COLO829 (cell line): Measurements from ENCODE around the gene DOK5.
A peak's percentile ranks its signal among the peaks of the same experiment; 100 is the strongest.

ENCODE experiments used
- DNase-seq: peaks from one replicate; pipeline ENCODE4 v3.0.0; 2012; ENCODE audit warnings: low spot score

The DOK5 gene

DNA sequence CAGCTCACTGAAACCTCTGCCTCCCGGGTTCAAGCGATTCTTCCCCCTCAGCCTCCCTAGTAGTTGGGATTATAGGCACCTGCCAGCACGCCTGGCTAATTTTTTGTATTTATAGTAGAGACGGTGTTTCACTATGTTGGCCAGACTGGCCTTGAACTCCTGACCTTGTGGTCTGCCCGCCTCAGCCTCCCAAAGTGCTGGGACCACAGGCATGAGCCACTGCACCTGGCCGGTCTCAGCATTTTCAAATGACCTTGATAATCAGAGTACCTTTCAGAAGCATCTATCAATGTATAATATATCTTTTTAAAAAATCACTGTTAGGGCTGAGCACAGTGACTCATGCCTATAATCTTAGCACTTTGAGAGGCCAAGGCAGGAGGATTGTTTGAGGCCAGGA, 143.0 kb downstream of the DOK5 start:
- DNase-seq, result no peak

DNA sequence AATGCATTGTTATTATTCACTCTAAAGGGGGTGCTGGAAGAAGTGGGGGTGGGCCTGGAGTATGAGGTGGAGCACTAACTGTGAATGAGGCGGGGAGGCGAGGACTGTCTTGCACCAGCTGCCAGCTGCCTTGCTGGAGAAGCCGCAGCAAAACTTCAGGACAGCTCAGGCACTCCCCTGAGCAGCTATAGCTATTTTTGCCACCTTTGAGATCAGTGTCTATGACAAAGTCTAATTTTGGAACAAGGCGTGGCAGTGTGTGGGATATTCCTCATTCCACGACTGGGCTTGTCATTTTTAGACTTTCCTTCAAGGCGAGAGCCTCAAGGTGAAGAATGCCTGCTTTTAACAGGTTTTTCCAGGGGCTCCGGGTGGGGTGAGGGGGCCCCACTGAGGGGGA, 143.8 kb downstream of the DOK5 start:
- no peak for DNase-seq

DNA sequence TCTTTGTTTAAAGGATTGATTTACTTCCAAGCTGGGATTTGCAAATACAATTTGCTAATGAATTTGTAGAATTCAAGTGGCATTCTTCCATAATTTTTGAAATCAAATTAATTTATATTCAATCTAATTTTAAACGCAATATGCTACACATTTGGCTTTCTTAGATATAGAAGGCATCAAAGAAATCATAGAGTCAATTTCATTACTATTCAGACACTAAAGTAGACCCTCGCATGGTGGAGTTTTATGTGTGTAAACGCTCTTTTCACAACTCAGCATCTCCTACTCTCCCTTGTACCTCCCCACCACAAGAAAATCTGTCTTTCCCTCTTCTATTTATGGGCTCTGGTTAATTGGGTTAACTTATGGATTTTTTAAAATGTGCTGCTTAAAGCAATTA, 144.3 kb downstream of the DOK5 start:
- no peak for DNase-seq

GRCh38 chr20:54620611-54621010, 145.2 kb downstream of the DOK5 start:
- no peak for DNase-seq

DNA sequence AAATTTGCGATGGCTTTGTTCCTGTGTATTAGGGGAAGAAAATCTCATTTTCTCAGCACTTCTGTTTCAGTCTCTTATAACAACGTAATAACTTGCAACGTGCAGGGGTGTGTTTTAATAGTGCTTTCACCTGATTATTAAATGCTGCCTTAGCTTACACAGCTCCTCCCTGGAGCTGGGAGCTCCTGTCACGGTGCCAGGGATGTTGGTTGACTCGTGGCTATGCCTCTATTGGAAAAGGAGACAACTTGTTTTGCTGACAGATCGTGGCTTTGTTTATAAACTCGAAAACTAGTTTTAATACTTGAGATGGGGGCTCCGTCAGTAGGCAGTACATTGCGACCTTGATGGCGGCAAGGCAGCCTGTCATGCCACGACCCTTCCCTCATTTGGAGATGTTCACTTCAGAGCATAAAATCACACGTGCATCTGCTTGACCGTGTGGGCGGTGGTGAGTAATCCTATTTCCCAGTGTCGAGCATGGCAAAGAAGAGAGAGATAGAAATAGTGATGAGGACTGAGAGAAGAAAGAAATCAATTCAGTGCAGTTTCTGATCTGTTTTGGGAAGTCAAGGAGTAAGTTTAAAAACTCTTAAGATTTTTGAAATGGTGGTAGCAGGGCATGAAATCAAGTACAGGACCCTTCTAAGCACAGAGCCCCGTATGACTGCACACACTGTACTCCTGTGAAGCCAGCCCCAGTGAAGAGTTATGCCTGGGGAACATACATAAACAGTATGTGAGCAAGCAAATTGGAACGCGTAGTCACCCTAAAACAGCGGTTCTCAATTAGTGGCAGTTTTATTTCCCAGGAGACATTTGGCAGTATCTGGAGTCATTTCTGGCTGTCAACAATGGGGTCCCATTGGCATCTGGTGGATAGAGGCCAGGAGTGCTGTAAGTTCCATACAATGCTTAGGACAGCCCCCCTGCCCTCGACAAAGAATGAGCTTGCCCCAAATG, 147.2 kb downstream of the DOK5 start:
- peak; percentile 43 for DNase-seq

DNA sequence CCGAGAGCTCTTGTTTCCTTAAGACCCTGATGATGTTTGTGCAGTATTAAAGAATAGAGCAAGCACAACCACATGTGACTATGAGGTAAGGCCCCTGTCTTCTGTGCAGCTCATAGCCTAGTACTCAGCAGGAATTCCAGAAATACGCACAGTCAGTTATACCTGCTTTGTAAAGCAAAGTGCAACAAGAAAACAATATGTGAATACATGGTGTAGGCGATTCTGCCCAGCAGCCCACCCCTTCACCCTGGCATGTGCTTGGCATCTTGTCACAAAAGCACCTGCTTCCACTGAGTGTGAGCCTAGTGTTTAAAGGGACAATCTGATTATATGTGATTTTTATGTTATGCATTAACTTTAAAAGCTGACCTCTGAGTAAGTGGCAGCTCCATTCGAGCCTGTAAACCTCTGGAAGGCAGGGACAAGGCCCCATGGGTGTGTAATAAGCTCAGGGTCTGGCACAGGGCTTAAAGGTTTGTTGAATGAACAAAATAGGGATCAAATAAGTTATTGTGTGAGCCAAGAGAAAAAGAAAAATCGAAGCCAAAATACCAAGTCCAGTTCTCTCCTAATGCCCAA, 148.7 kb downstream of the DOK5 start:
- DNase-seq, result no peak

GRCh38 chr20:54624706-54625390, 149.5 kb downstream of the DOK5 start:
- DNase-seq, result peak; percentile 86

DNA sequence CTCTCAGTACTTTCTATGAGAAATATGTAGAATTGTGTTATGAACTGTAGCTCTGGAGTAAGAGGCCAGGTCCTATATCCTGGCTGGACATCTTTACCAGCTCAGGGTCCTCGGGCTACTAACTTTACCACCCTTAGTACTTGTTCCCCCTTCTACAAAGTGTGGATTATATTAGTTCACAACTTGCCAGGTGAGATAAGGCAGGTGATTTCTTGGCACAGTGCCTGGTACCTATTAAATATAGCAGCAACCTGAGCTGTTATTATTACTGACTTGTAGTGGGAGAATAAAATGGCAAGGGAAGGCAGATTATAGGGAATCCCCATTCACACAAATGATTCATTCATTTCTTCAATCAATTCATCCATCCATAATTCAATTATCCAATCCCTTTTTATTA, 150.1 kb downstream of the DOK5 start:
- no peak for DNase-seq

- no peak for DNase-seq
Measured at GRCh38 chr20:54626126-54626525, 150.7 kb downstream of the DOK5 start.

DNA sequence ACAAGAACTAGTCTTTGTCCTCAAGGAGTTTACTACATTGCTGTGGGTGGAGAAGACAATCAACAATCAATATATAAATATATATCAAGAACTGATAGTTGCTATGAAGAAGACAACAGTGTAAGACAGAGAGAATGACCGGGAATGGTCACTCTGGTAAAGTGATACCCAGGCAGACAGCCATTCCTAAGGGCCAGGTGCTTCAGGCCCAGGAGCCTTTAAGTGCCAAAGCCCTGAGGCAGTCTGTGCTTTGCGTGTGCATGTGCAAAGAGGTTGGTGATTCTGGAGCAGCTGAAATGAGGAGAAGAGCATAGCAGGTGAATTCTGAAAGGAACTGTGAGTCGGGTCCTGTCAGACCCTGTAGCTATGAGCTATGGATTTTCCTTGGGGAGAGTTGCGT, 154.2 kb downstream of the DOK5 start:
- no peak for DNase-seq

- no peak for DNase-seq
Measured at GRCh38 chr20:54630582-54630981, 155.2 kb downstream of the DOK5 start.

DNA sequence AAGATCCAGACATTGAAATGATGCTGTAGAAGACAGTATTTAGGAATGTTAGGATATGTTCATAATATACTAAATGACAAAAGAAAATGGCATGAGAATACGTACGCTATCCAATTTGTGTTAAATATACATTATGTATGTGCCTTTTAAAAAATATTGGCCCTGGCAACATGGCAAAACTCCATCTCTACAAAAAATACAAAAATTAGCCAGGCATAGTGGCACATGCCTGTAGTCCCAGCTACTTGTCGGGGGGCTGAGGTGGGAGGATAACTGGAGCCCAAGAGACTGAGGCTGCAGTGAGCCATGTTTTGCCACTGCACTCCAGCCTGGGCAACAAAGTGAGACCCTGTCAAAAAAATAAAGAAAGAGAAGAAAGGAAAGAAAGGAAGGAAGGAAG, 155.7 kb downstream of the DOK5 start:
- DNase-seq, result no peak

DNA sequence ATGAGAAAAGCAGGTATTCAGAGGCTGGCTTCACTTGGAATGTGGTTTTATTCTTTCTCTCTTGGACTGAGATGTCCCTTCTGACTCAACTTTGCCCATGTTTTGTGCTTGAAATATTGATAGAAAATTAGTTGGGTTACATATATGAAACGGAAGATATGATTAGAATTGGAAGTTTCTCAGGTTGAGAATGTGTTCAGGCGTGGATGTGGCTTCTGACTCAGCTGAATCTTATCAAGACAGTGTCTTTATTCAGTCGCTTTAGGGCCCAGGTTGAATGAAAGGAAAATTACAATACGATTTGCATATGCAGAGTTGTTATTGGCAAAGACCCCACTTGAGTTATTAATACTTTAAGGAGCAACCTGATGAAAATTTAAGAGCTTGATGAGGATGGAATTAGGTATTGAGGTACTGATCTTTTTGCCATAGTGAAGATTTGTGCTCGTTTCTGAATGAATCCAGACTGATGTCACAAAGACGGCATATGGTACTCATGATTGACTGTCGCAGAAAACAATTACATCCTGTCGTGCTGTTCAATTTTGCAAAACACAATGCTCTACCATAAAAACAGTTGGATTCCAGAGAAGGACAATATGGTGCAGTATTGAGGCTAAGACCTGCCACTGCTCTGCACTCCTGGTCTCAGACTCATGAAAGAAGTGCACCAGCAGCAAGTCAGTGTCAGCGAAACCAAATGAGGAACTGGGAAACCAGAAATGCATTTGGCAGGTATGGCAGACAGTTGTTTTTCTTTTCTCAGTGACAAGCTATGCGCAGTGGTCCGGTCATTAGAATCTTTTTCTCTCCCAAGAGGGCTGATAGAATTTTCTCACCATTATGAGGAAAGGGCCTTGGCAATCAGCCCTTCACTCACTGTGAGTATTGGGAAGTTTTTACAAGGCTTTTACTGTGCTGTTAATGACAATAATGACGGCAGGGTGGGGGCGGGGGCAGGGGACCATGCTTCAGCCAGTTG, 158.3 kb downstream of the DOK5 start:
- no peak for DNase-seq

- DNase-seq, result no peak
Measured at GRCh38 chr20:54636575-54636974, 161.2 kb downstream of the DOK5 start.

DNA sequence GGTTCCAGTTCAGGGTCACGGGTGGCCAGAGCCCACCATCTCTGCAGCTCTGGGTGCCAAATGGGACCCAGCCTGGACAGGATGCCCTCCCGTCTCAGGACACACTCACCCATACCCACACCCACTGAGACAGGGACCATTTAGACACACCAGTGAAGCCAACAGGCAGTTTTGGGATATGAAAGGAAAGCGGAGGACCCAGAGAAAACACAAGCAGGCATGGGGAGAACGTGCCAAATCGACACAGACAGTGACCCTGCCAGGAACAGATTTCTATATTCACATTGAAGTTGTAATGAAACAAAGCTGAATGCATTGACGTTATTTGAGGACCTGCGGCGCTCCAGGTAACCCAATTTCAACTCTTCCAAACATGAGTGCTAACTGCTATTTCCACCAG, 164.5 kb downstream of the DOK5 start:
- DNase-seq, result no peak

- no peak for DNase-seq
Measured at GRCh38 chr20:54640800-54641199, 165.4 kb downstream of the DOK5 start.

DNA sequence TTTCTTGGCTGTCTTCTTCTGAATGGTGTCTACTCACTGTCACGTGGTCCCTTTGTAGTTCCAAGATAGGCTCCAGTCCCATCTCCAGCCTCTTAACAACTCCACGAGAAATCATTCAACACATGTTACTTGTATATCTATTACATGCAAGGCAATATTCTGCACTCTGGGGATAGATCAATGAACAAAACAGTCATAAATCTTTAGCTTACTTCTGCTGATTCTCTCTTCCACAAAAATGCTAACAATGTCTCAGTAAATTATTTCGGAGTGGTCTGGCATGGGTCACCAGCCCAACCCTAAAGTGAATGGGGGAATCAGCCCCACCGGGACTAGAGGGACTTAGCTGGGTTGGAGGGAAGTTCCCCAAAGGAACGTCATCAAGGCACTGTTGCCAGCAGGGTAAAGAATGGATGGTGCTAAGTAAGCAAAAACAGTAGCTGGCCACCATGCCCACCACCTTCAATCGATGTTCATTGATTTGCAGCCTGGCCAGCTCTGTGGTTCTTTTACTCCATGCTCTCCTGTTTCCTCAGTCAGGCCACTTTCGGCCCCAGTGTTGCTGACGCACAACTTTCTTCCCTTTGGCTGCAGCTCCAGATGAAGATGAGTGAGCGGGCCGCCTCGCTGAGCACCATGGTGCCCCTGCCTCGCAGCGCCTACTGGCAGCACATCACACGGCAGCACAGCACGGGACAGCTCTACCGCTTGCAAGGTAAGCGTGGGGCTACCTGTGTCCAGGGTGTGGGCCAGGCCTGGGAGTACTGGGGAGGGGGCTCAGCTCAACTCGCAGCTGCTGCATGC, 167.7 kb downstream of the DOK5 start:
- DNase-seq, result no peak

- DNase-seq, result no peak
Measured at GRCh38 chr20:54643761-54644160, 168.4 kb downstream of the DOK5 start.

DNA sequence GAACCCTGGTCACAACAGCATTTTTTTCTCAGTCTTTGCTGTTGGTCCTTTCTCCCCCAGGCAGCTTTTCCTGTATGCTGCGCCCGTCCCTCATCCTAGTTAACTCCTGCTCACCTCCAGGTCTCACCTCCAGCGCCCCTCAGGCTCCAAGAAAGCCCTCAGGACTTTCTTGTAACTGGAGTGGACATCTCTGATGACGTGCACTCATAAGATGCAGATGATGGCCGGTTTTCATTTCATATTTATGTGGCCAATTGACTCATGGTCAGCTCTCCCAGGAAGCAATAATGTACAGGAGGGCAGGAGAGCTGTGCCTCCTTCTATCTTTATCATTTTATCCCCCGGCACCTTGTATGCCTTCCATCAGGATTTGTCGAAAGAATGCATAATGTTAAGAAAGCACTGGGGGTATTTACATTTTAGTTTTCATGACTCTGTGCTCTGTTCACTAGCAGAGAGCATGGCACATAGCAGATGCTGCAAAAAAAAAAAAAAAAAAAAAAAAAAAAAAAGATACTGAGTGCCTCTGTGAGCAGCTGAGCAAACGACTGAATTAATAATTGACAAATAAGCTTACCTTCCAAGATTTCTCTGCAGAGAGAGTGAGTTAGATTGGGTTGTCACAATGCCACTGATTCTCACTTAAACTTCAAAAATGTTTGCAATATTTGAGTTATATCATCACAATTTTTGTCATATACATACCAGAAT, 170.2 kb downstream of the DOK5 start:
- no peak for DNase-seq

DNA sequence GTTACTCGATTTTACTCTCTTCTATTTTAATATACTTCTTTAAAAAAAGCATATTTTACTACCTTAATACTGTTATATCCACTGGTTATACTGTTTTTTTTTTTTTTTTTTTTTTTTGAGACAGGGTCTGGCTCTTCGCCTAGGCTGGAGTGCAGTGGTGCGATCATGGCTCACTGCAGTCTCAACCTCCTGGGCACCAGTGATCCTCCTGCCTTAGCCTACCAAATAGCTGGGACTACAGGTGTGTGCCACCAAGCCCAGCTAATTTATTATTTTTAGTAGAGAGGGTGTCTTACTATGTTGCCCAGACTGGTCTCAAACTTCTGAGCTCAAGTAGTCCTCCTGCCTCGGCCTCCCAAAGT, 170.7 kb downstream of the DOK5 start:
- DNase-seq, result no peak
